ENCODE results near the gene SGK1.

Gene SGK1

GRCh38 chr6:134296762-134297161 lies 21.1 kb downstream of the SGK1 start:
- H3K79me2 ChIP-seq (ENCODE audit: control insufficient read depth, low read length): no peaks in the 10 kb centered on the region
- TF ChIP-seq CTCF (IDR thresholded peaks at IDR 0.05; ENCODE audit: low read depth, low read length, poor library complexity, severe bottlenecking): no peak
- TF ChIP-seq EZH2phosphoT487 (IDR thresholded peaks at IDR 0.05; ENCODE audit: borderline replicate concordance, low read length): no peak
- H3K4me1 ChIP-seq (ENCODE audit: control insufficient read depth, low read length): 0 out of 2 replicates have a peak, but pooled peaks cover 3% of the 10 kb centered on the region
- H3K27me3 ChIP-seq (ENCODE audit: control insufficient read depth, low read length): no peaks in the 10 kb centered on the region
- no peaks in the 10 kb centered on the region for H3K9me3 ChIP-seq (ENCODE audit: control insufficient read depth, insufficient read depth, low read length)
- no peak overlapping the region for H3K4me2 ChIP-seq (ENCODE audit: low read length)
- H4K20me1 ChIP-seq (ENCODE audit: control insufficient read depth, insufficient read depth, low read depth, low read length): no peaks in the 10 kb centered on the region
- no peak overlapping the region for H3K27ac ChIP-seq (ENCODE audit: low read depth, low read length)
- no peaks in the 10 kb centered on the region for H3K36me3 ChIP-seq (ENCODE audit: control insufficient read depth, low read length)
- no peak overlapping the region for H3K4me3 ChIP-seq (ENCODE audit: low read length)
- no peaks in the 10 kb centered on the region for H3K9me2 ChIP-seq (replicated peaks; ENCODE audit: control insufficient read depth, low read length)
- H3F3A ChIP-seq (ENCODE audit: control insufficient read depth, insufficient read depth): no peaks in the 10 kb centered on the region

- no peak for TF ChIP-seq CTCF (IDR thresholded peaks at IDR 0.05; ENCODE audit: low read depth, low read length, poor library complexity, severe bottlenecking)
- TF ChIP-seq EZH2phosphoT487 (IDR thresholded peaks at IDR 0.05; ENCODE audit: borderline replicate concordance, low read length): no peak
- Histone ChIP-seq H3K27me3 (ENCODE audit: control insufficient read depth, low read length) (no peaks in the 10 kb centered on the region), H3K4me1 (ENCODE audit: control insufficient read depth, low read length) (0 out of 2 replicates have a peak, but pooled peaks cover 3% of the 10 kb centered on the region), H3K9me2 (replicated peaks; ENCODE audit: control insufficient read depth, low read length) (no peaks in the 10 kb centered on the region), H3K4me3 (ENCODE audit: low read length) (no peak overlapping the region), H3F3A (ENCODE audit: control insufficient read depth, insufficient read depth) (no peaks in the 10 kb centered on the region), H3K27ac (ENCODE audit: low read depth, low read length) (no peak overlapping the region), H3K9me3 (ENCODE audit: control insufficient read depth, insufficient read depth, low read length) (no peaks in the 10 kb centered on the region), H3K36me3 (ENCODE audit: control insufficient read depth, low read length) (no peaks in the 10 kb centered on the region), H3K79me2 (ENCODE audit: control insufficient read depth, low read length) (no peaks in the 10 kb centered on the region), H3K4me2 (ENCODE audit: low read length) (no peak overlapping the region), H4K20me1 (ENCODE audit: control insufficient read depth, insufficient read depth, low read depth, low read length) (no peaks in the 10 kb centered on the region)
Measured at GRCh38 chr6:134295953-134296553, 21.9 kb downstream of the SGK1 start.

- Histone ChIP-seq H3K4me1 (ENCODE audit: control insufficient read depth, low read length) (peaks cover 8% of the 10 kb centered on the region), H3K9me3 (ENCODE audit: control insufficient read depth, insufficient read depth, low read length) (no peaks in the 10 kb centered on the region), H3F3A (ENCODE audit: control insufficient read depth, insufficient read depth) (no peaks in the 10 kb centered on the region), H3K4me3 (ENCODE audit: low read length) (no peak overlapping the region), H3K4me2 (ENCODE audit: low read length) (no peak overlapping the region), H3K27me3 (ENCODE audit: control insufficient read depth, low read length) (no peaks in the 10 kb centered on the region), H3K9me2 (replicated peaks; ENCODE audit: control insufficient read depth, low read length) (no peaks in the 10 kb centered on the region), H4K20me1 (ENCODE audit: control insufficient read depth, insufficient read depth, low read depth, low read length) (no peaks in the 10 kb centered on the region), H3K79me2 (ENCODE audit: control insufficient read depth, low read length) (no peaks in the 10 kb centered on the region), H3K27ac (ENCODE audit: low read depth, low read length) (no peak overlapping the region), H3K36me3 (ENCODE audit: control insufficient read depth, low read length) (no peaks in the 10 kb centered on the region)
- no peak for TF ChIP-seq EZH2phosphoT487 (IDR thresholded peaks at IDR 0.05; ENCODE audit: borderline replicate concordance, low read length)
- no peak for TF ChIP-seq CTCF (IDR thresholded peaks at IDR 0.05; ENCODE audit: low read depth, low read length, poor library complexity, severe bottlenecking)
Measured at GRCh38 chr6:134293659-134294161, 24.2 kb downstream of the SGK1 start.

Data from DOHH2 (cell line).